Kidney (tissue), 14 donors: ENCODE data around the gene SPINK6. TPM values are rescaled to one million over a fixed set of nuclear protein-coding genes. Genes with fewer than 3 reads are reported as not detected.
A peak's percentile ranks its signal among the peaks of the same experiment; 100 is the strongest.

ENCODE experiments used
- DNase-seq, 5 donors: peaks; one replicate each; pipeline ENCODE4 v3.0.0-alpha.2; 2013 to 2020
- FAIRE-seq: peaks from 2 replicates; lab custom pipeline; 2012; peaks lifted over from hg19 to GRCh38; lab: Jason Lieb, UNC
- H3K27ac ChIP-seq, 2 donors: one replicate each; pipeline ENCODE4 v1.7.0; 2013; ENCODE audit warnings: low read depth in 2 of 2, low read length in 2 of 2, inconsistent platforms in 1 of 2
- H3K27me3 ChIP-seq: one replicate; pipeline ENCODE4 v1.7.1; 2013; ENCODE audit warnings: low read length, inconsistent platforms; ENCODE audit not compliant: control insufficient read depth, insufficient read depth
- H3K36me3 ChIP-seq, 3 donors: one replicate each; pipeline versions ENCODE4 v1.7.0 to v1.7.1; 2013; ENCODE audit warnings: low read length in 3 of 3, control low read depth in 1 of 3, inconsistent platforms in 1 of 3; ENCODE audit not compliant: insufficient read depth in 3 of 3, control insufficient read depth in 2 of 3
- H3K4me1 ChIP-seq, 3 donors: one replicate each; pipeline versions ENCODE4 v1.7.0 to v1.7.1; 2013; ENCODE audit warnings: low read length in 3 of 3, inconsistent platforms in 1 of 3, low read depth in 1 of 3; ENCODE audit not compliant: control insufficient read depth in 2 of 3, insufficient read depth in 2 of 3
- H3K4me3 ChIP-seq, 3 donors: one replicate each; pipeline versions ENCODE4 v1.7.0 to v1.8.1; 2013; ENCODE audit warnings: low read length in 3 of 3, control low read depth in 1 of 3, inconsistent platforms in 1 of 3
- H3K9ac ChIP-seq, 3 donors: one replicate each; pipeline versions ENCODE4 v1.7.0 to v1.7.1; 2013; ENCODE audit warnings: low read length in 3 of 3, control low read depth in 1 of 3, inconsistent platforms in 1 of 3
- H3K9me3 ChIP-seq, 3 donors: one replicate each; pipeline versions ENCODE4 v1.7.0 to v1.7.1; 2013; ENCODE audit warnings: low read length in 3 of 3, control low read depth in 1 of 3, inconsistent platforms in 1 of 3; ENCODE audit not compliant: control insufficient read depth in 2 of 3, insufficient read depth in 1 of 3
- CTCF ChIP-seq: IDR thresholded peaks from 3 replicates; pipeline ENCODE4 v1.5.1; 2012; ENCODE audit warnings: mild to moderate bottlenecking, moderate library complexity, borderline replicate concordance; ENCODE audit not compliant: insufficient read depth; ENCODE audit errors: extremely low read depth
- intact Hi-C: fragments of 100-400 bp; cut with DNase I; formaldehyde crosslinking; loops from one replicate; pipeline ENCODE4 v1.11.1; 2022
- polyA plus RNA-seq: library from polyadenylated mRNA; stranded (reverse); fragments of 350-450 nt; fragmentation: Illumina TruSeq; extraction: RNeasy Lipid Tissue Mini Kit (QIAGEN cat#74804); gene quantifications from one replicate; pipeline ENCODE4 v1.2.3, GENCODE V29; 2014; ENCODE audit warnings: low read depth, low replicate concordance; ENCODE audit not compliant: insufficient read depth
- total RNA-seq: library from RNA; stranded (reverse); fragmentation: NEBNext Ultra II Directional; extraction: Animal tissue kit (Norgen Biotek cat#: 25700); gene quantifications from one replicate; pipeline ENCODE4 v1.2.1, GENCODE V29; 2021
- donor health status: control.
- donor health status: control.
- donor health status: control.
- donor health status: control.
- donor health status: control.
- donor health status: DM: yes; HTN: yes; CAD: no.
- donor health status: Normal renal cell carcinoma (clear cell type).

The SPINK6 gene
- total and polyA plus RNA-seq, 2 donors from 2014 or later = not detected

- no peak overlapping the region for H3K4me3 ChIP-seq
- no peak for FAIRE-seq
- intact Hi-C loops = no loop called here
- no peaks in the 10 kb centered on the region for H3K27me3 ChIP-seq
- no peak for TF ChIP-seq CTCF
- H3K4me1 ChIP-seq = no peaks in the 10 kb centered on the region
- no peaks in the 10 kb centered on the region for H3K9me3 ChIP-seq
- no peak overlapping the region for H3K9ac ChIP-seq
- no peak overlapping the region for H3K27ac ChIP-seq
- DNase-seq = no peak
- H3K36me3 ChIP-seq = no peaks in the 10 kb centered on the region
Observed at GRCh38 chr5:148201151-148201550, 1.7 kb upstream of the SPINK6 start.

GRCh38 chr5:148205044-148205806, 2.4 kb downstream of the SPINK6 start:
- FAIRE-seq = no peak
- Histone ChIP-seq H3K9me3 (no peaks in the 10 kb centered on the region), H3K4me1 (no peaks in the 10 kb centered on the region), H3K9ac (no peak overlapping the region), H3K4me3 (no peak overlapping the region), H3K27ac (no peak overlapping the region), H3K27me3 (no peaks in the 10 kb centered on the region), H3K36me3 (no peaks in the 10 kb centered on the region)
- intact Hi-C loops = no loop called here
- no peak for DNase-seq
- TF ChIP-seq CTCF = no peak

GRCh38 chr5:148205865-148206264, 3.0 kb downstream of the SPINK6 start:
- Histone ChIP-seq H3K27me3 (no peaks in the 10 kb centered on the region), H3K9ac (no peak overlapping the region), H3K4me1 (no peaks in the 10 kb centered on the region), H3K36me3 (no peaks in the 10 kb centered on the region), H3K27ac (no peak overlapping the region), H3K9me3 (no peaks in the 10 kb centered on the region), H3K4me3 (no peak overlapping the region)
- TF ChIP-seq CTCF = no peak
- FAIRE-seq (peak; percentile 15), DNase-seq (no peak)
- intact Hi-C loops = no loop called here
